ENCODE measurements around the gene BCL6. TPM values are rescaled to one million over a fixed set of nuclear protein-coding genes. Genes with fewer than 3 reads are reported as not detected.

Gene BCL6
- 10 to 100 TPM; 41.4 to 51.3 TPM for total RNA-seq

GRCh38 chr3:187745201-187746058, at the start of gene BCL6:
Gene BCL6 (minus strand): TSS chr3:187745468. CDS start chr3:187733693, 11,775 bp downstream.
- Mint-ChIP-seq H3K4me1 (ENCODE audit: low read depth) (peaks cover 47% of the 10 kb centered on the region), H3K27ac (peak within 1 kb of the TSS; percentile 99), H3K36me3 (peaks cover 21% of the 10 kb centered on the region), H3K4me3 (peak within 1 kb of the TSS; percentile 90), H3K27me3 (no peaks in the 10 kb centered on the region), H3K9me3 (no peaks in the 10 kb centered on the region)
- ChIA-PET CTCF (interaction anchor here (0.6 to 1.8 kb wide), 24 partner anchors 38 to 1296 kb away, joined by 3 to 9 read pairs (median 4); no protein-coding TSS in a partner anchor), POLR2A (interaction anchor here (0.7 to 6.5 kb wide), 29 partner anchors 24 to 1210 kb away, joined by 3 to 102 read pairs (median 5); partner anchors contain the start of gene LPP)
- DNase-seq = peak; percentile 91
- intact Hi-C loops (cut with micrococcal nuclease) = loop anchor here (1.0 to 10.0 kb wide), 6 partner anchors 55 to 1579 kb away; partner anchors contain the start of gene LPP

GRCh38 chr3:187794731-187795130, 49.5 kb upstream of the BCL6 start:
- Mint-ChIP-seq H3K27me3 (no peaks in the 10 kb centered on the region), H3K27ac (no peak overlapping the region), H3K36me3 (peaks cover 2% of the 10 kb centered on the region), H3K4me1 (ENCODE audit: low read depth) (peaks cover 31% of the 10 kb centered on the region), H3K9me3 (no peaks in the 10 kb centered on the region), H3K4me3 (no peak overlapping the region)
- POLR2A ChIA-PET = no interaction called here
- intact Hi-C loops (cut with micrococcal nuclease) = no loop called here
- no peak for DNase-seq
- CTCF ChIA-PET = no interaction called here

GRCh38 chr3:187793618-187794017, 48.4 kb upstream of the BCL6 start:
- ChIA-PET CTCF (no interaction called here), POLR2A (no interaction called here)
- Mint-ChIP-seq H3K9me3 (no peaks in the 10 kb centered on the region), H3K4me3 (no peak overlapping the region), H3K4me1 (ENCODE audit: low read depth) (peaks cover 30% of the 10 kb centered on the region), H3K36me3 (peaks cover 2% of the 10 kb centered on the region), H3K27ac (no peak overlapping the region), H3K27me3 (no peaks in the 10 kb centered on the region)
- intact Hi-C loops (cut with micrococcal nuclease) = no loop called here
- no peak for DNase-seq

- ChIA-PET POLR2A (no interaction called here), CTCF (no interaction called here)
- Mint-ChIP-seq H3K27me3 (no peaks in the 10 kb centered on the region), H3K36me3 (no peaks in the 10 kb centered on the region), H3K4me3 (no peak overlapping the region), H3K4me1 (ENCODE audit: low read depth) (peaks cover 23% of the 10 kb centered on the region), H3K27ac (no peak overlapping the region), H3K9me3 (no peaks in the 10 kb centered on the region)
- DNase-seq = no peak
- intact Hi-C loops (cut with micrococcal nuclease) = no loop called here
Observed at GRCh38 chr3:187792521-187792920, 47.3 kb upstream of the BCL6 start.

- Mint-ChIP-seq H3K27ac (peak overlapping the region; percentile 53), H3K9me3 (no peaks in the 10 kb centered on the region), H3K4me1 (ENCODE audit: low read depth) (peaks cover 23% of the 10 kb centered on the region), H3K36me3 (no peaks in the 10 kb centered on the region), H3K27me3 (no peaks in the 10 kb centered on the region), H3K4me3 (no peak overlapping the region)
- ChIA-PET CTCF (no interaction called here), POLR2A (no interaction called here)
- DNase-seq = no peak
- intact Hi-C loops (cut with micrococcal nuclease) = loop anchor here (1.0 kb wide), 2 partner anchors 10 to 13 kb away; no protein-coding TSS in a partner anchor
Observed at GRCh38 chr3:187789872-187790271, 44.6 kb upstream of the BCL6 start.

GRCh38 chr3:187788984-187789857, 44.0 kb upstream of the BCL6 start:
- Mint-ChIP-seq H3K36me3 (no peaks in the 10 kb centered on the region), H3K4me1 (ENCODE audit: low read depth) (peaks cover 23% of the 10 kb centered on the region), H3K9me3 (no peaks in the 10 kb centered on the region), H3K27me3 (no peaks in the 10 kb centered on the region), H3K4me3 (no peak overlapping the region), H3K27ac (peak overlapping the region; percentile 77)
- intact Hi-C loops (cut with micrococcal nuclease) = loop anchor here (1.0 kb wide), 2 partner anchors 11 to 12 kb away; no protein-coding TSS in a partner anchor
- peak; percentile 45 for DNase-seq
- CTCF ChIA-PET = interaction anchor here (0.7 to 1.4 kb wide), 3 partner anchors 13 to 50 kb away, joined by 3 to 7 read pairs (median 4); no protein-coding TSS in a partner anchor
- POLR2A ChIA-PET = interaction anchor here (0.8 to 1.4 kb wide), 3 partner anchors 11 to 42 kb away, joined by 3 to 10 read pairs (median 3); no protein-coding TSS in a partner anchor

- DNase-seq = peak; percentile 27
- H3K4me1 Mint-ChIP-seq (ENCODE audit: low read depth) = peaks cover 31% of the 10 kb centered on the region
- intact Hi-C loops (cut with micrococcal nuclease) = no loop called here
Observed at GRCh38 chr3:187783098-187783497, 37.8 kb upstream of the BCL6 start.

GRCh38 chr3:187782006-187782405, 36.7 kb upstream of the BCL6 start:
- CTCF ChIA-PET = no interaction called here
- no peak overlapping the region for H3K27ac Mint-ChIP-seq
- POLR2A ChIA-PET = no interaction called here

More at GRCh38 chr3:187783098-187783497, 37.8 kb upstream of the BCL6 start:
- Mint-ChIP-seq H3K36me3 (no peaks in the 10 kb centered on the region), H3K27ac (peak overlapping the region; percentile 64), H3K9me3 (no peaks in the 10 kb centered on the region), H3K4me3 (no peak overlapping the region), H3K27me3 (no peaks in the 10 kb centered on the region)
- CTCF ChIA-PET = interaction anchor here (1.0 to 1.7 kb wide), 5 partner anchors 16 to 45 kb away, joined by 3 to 6 read pairs (median 5); partner anchors contain the start of gene BCL6
- POLR2A ChIA-PET = interaction anchor here (0.7 kb wide), 1 partner anchor 13 kb away, joined by 3 read pairs; no protein-coding TSS in a partner anchor

GRCh38 chr3:187781001-187781400, 35.7 kb upstream of the BCL6 start:
- intact Hi-C loops (cut with micrococcal nuclease) = no loop called here
- Mint-ChIP-seq H3K4me3 (no peak overlapping the region), H3K27ac (no peak overlapping the region), H3K4me1 (ENCODE audit: low read depth) (peaks cover 47% of the 10 kb centered on the region), H3K36me3 (no peaks in the 10 kb centered on the region), H3K9me3 (no peaks in the 10 kb centered on the region), H3K27me3 (no peaks in the 10 kb centered on the region)
- POLR2A ChIA-PET = no interaction called here
- DNase-seq = no peak
- CTCF ChIA-PET = no interaction called here

More at GRCh38 chr3:187782006-187782405, 36.7 kb upstream of the BCL6 start:
- peaks cover 42% of the 10 kb centered on the region for H3K4me1 Mint-ChIP-seq (ENCODE audit: low read depth)
- intact Hi-C loops (cut with micrococcal nuclease) = no loop called here
- DNase-seq = no peak
- no peak overlapping the region for H3K4me3 Mint-ChIP-seq
- no peaks in the 10 kb centered on the region for H3K9me3 Mint-ChIP-seq
- no peaks in the 10 kb centered on the region for H3K27me3 Mint-ChIP-seq
- no peaks in the 10 kb centered on the region for H3K36me3 Mint-ChIP-seq

- DNase-seq = no peak
- H3K27ac Mint-ChIP-seq = peak overlapping the region; percentile 86
- peaks cover 57% of the 10 kb centered on the region for H3K4me1 Mint-ChIP-seq (ENCODE audit: low read depth)
- H3K27me3 Mint-ChIP-seq = no peaks in the 10 kb centered on the region
- H3K36me3 Mint-ChIP-seq = no peaks in the 10 kb centered on the region
- POLR2A ChIA-PET = interaction anchor here (1.6 kb wide), 1 partner anchor 35 kb away, joined by 6 read pairs; no protein-coding TSS in a partner anchor
- H3K9me3 Mint-ChIP-seq = no peaks in the 10 kb centered on the region
- CTCF ChIA-PET = no interaction called here
- no peak overlapping the region for H3K4me3 Mint-ChIP-seq
- intact Hi-C loops (cut with micrococcal nuclease) = loop anchor here (1.0 to 10.0 kb wide), 3 partner anchors 8 to 1136 kb away; no protein-coding TSS in a partner anchor
Observed at GRCh38 chr3:187778726-187779125, 33.5 kb upstream of the BCL6 start.

- no peaks in the 10 kb centered on the region for H3K9me3 Mint-ChIP-seq
- ChIA-PET POLR2A (interaction anchor here (0.9 to 2.0 kb wide), 8 partner anchors 23 to 522 kb away, joined by 3 to 9 read pairs (median 6); partner anchors contain the start of gene BCL6), CTCF (interaction anchor here (0.9 to 2.4 kb wide), 3 partner anchors 23 to 38 kb away, joined by 3 to 8 read pairs (median 3); no protein-coding TSS in a partner anchor)
- H3K4me3 Mint-ChIP-seq = peak overlapping the region; percentile 21
- H3K27me3 Mint-ChIP-seq = no peaks in the 10 kb centered on the region
- intact Hi-C loops (cut with micrococcal nuclease) = loop anchor here (1.0 to 10.0 kb wide), 8 partner anchors 12 to 1137 kb away; no protein-coding TSS in a partner anchor
- H3K4me1 Mint-ChIP-seq (ENCODE audit: low read depth) = peaks cover 50% of the 10 kb centered on the region
- H3K27ac Mint-ChIP-seq = peak overlapping the region; percentile 91
- no peaks in the 10 kb centered on the region for H3K36me3 Mint-ChIP-seq
- DNase-seq = peak; percentile 72
Observed at GRCh38 chr3:187777331-187777941, 32.2 kb upstream of the BCL6 start.
